Mesenteric fat pad (tissue), 1 donor: Measurements from ENCODE around the gene TYW1B. TPM values are rescaled to one million over a fixed set of nuclear protein-coding genes. Genes with fewer than 3 reads are reported as not detected.
"Not testable (repeated sequence)": the region's sequence is repeated elsewhere in the genome, so short reads cannot be mapped to it uniquely, and the experiment has no call there.

Experiments used
- DNase-seq: peaks from one replicate; pipeline ENCODE4 v3.0.0-alpha.2; 2020; ENCODE audit warnings: low spot score
- long read RNA-seq: library from polyadenylated mRNA; unstranded; transcript quantifications from one replicate; pipeline ENCODE4 v2.0.0, GENCODE V29; 2020
- total RNA-seq: library from RNA; stranded (reverse); fragmentation: NEBNext Ultra II Directional; extraction: Animal tissue kit (Norgen Biotek cat#: 25700); gene quantifications from one replicate; pipeline ENCODE4 v1.2.1, GENCODE V29; 2021
- donor health status: DM: yes; HTN: yes; CAD: no.

The TYW1B gene, protein sequence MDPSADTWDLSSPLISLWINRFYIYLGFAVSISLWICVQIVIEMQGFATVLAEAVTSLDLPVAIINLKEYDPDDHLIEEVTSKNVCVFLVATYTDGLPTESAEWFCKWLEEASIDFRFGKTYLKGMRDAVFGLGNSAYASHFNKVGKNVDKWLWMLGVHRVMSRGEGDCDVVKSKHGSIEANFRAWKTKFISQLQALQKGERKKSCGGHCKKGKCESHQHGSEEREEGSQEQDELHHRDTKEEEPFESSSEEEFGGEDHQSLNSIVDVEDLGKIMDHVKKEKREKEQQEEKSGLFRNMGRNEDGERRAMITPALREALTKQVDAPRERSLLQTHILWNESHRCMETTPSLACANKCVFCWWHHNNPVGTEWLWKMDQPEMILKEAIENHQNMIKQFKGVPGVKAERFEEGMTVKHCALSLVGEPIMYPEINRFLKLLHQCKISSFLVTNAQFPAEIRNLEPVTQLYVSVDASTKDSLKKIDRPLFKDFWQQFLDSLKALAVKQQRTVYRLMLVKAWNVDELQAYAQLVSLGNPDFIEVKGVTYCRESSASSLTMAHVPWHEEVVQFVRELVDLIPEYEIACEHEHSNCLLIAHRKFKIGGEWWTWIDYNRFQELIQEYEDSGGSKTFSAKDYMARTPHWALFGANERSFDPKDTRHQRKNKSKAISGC
- total RNA-seq = 2.4 TPM
- long read RNA-seq, partial matches to known transcripts = 3 of 4 reads
- long read RNA-seq, other reads (novel, unspliced or antisense) = 1 of 4 reads

DNA sequence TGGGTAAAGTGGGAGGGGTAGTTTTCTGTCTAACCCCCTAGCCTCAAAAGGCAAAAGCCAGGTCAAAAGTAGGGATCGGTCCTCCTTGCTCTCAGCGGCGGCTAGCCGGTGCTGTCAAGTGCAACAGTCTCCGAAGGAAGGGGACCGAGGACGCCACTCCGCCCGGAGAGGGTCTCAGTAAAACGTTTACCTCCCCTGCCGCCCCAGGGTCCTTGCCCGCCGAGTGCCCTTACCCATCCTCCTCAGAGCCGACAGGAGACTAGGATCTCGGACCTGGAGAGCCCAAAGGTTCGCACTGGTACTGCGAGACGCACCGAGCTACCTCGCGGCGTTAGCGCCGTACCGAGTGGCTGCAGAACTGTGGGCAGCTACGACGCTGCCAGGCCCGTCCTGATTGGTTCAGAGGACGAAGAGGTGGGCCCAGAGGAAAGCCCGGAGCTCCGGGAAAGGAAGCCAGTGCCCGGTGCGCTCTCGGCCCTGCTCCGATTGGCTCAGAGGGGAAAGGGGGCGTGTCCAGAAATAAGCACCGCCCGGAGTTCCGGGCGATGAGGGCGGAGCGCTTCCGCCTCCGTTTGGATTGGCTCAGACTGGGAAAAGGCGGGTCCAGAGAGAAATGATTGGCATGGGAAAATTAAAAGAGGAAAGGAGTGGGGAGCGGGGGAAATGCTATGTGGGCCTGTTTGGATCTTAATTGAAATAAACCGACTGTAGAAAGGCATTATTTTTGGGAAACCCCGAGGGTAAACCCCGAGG lies at the start of gene TYW1B:
TSS of gene TYW1B (minus strand) at position 362 of the 753 bp plus-strand sequence. CDS start at position 237, 125 bp downstream.
- DNase-seq = peak; percentile 99

DNA sequence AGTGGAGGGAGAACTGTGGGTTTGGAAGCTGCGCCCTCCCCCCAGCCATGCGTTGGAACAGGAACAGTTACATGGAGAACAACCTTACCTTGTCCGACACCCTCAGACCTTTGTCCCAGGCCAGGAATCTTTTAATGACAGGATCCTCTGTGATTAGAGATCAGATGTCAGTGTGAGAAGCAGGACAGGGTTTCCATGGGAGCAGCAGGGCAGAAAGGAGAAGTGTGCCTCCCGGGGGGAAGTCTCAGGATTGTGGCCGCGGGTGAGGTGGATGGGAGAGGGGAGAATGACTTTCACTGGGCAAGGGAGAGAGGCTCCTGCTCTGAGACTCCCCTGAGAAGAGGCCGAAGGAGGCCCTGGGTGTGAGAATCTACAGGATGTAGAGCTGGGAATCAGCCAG lies 39.6 kb upstream of the TYW1B start:
- DNase-seq = not testable (repeated sequence)

DNA sequence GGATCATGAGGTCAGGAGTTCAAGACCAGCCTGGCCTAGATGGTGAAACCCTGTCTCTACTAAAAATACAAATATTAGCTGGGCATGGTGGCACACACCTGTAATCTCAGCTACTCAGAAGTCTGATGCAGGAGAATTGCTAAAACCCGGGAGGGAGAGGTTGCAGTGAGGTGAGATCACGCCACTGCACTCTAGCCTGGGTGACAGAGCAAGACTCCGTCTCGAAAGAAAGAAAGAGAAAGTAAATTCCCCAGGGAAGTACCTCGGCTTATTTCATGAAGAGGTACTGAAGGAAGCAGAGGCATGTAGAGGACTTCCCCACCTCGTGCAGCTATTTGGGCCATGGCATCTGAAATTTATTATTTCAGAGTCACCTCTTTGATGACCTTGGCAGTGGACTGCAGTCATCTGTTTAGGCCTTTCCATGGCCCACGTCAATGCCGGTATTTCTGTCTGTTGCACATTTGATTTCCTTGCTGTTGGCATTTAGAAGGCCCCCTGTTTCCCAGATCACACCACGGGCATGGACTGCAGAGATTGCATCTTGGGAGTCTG lies 30.9 kb upstream of the TYW1B start:
- DNase-seq = not testable (repeated sequence)

DNA sequence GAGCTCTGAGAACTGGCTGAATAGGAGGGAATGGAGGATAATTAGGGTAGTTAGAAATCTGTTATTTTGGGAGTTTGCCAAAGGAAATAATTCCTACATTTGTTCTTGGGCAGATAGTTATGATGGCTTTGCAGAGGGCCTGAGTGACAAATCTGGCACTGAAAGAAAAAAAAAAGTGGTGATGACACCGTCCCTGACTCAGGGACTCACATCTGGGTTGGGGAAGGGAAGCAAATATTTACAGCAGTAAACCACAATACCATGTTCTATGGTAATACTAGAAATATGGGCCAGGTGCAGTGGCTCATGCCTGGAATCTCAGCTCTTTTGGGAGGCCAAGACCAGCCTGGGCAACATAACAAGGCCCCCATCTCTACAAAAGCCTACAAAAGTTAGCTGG lies 29.9 kb upstream of the TYW1B start:
- DNase-seq = not testable (repeated sequence)

DNA sequence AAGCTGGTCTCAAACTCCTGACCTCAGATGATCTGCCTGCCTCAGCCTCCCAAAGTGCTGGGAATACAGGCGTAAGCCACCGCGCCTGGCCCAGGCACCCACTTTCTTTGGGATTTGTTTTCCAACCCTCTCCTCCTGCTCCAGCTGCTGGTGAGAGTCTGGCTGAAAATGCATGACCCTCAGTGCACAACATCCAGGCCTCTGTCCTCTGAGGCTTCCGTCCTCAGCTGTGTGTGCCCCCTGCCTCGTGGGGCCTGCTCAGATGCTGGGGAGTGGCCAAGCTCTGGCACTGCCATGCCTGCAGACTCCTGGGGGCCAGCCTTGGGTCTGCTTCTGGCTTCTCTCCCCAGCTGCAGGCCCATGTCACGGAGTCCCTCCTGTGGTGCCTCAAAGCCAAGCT lies 27.3 kb upstream of the TYW1B start:
- DNase-seq = not testable (repeated sequence)

DNA sequence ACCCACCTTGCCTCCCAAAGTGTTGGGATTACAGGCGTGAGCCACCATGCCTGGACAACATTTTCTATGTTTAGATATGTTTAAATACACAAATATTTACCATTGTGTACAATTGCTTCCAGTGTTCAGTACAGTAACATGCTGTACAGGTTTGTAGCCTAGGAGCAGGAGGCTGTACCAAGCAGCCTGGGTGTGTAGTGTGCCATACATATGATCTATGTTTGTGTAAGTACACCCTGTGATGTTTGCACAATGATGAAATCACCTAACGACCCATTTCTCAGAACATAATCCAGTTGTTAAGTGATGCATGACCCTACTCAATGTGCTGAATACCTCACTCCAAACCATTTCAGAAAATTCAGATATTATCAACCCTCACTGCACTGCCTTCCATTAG lies 24.9 kb upstream of the TYW1B start:
- DNase-seq = not testable (repeated sequence)

DNA sequence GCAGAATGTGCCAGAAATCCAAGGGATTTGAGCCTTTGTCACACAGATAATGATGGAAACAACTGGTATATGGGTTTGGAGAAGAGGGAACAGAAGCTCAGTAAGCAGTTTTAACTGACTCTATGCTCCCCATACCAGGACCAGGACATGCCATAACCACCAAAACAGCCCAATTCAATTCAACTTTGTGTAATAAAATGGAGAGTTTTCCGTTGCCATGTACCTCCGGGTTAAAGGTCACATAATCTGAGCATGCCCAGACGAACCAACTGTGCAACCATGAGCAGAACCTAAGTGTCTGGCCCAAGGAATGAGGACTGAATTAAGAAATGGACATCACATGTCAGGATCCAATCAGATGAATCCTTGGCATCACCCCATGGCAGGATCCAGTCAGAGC lies 22.7 kb upstream of the TYW1B start:
- not testable (repeated sequence) for DNase-seq

DNA sequence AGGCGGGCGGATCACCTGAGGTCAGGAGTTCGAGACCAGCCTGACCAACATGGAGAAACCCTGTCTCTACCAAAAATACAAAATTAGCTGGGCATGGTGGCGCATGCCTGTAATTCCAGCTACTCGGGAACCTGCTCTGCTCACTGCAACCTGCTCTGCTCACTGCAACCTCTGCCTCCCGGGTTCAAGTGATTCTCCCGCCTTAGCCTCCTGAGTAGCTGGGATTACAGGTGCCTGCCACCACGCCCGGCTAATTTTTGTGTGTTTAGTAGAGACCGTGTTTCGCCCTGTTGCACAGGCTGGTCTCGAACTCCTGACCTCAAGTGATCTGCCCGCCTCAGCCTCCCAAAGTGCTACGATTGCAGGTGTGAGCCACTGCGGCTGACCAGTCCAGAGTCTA lies 16.1 kb upstream of the TYW1B start:
- peak; percentile 53 for DNase-seq

DNA sequence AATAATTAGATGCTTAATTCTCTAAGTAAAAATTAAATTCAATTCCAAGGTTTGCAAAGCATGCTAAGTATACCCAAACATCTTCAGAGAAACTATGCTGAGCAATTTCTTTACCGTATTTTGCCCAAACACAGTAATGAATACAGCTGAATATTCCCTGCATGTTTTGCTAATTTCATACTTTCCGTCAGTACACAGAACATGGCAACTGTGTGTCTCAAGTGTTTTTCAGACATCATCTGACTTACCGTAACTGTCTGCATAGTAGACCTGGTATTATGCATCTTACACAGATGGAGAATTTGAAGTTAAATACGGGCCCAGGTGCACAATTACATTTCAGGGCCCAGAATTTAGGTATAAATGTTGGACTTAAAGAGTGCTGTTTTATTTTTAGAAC lies 15.2 kb upstream of the TYW1B start:
- not testable (repeated sequence) for DNase-seq

DNA sequence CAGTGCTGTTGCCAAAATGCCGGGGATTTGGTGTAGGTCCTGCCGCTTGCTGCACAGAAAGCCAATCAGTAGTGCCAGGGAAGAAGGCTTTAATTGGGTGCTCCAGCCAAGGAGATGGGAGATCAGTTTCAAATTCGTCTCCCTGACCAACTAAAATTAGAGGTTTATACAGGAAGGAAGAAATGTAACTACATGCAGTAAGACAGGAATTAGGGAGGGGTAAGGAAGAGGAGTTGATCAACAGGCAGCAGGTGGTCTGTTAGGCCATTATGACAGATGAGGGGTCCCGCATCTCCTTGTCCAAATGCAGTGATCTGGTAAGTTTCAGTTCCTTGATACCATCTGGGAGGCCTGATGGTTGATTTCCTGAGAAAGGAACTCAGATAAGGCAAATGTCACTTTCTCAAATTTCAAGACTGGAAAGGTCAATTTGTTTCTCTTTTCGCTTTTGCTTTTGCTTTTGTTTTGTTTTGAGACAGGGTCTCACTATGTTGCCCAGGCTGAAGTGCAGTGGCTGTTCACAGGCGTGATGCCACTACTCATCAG lies 13.0 kb upstream of the TYW1B start:
- DNase-seq = peak; percentile 2

DNA sequence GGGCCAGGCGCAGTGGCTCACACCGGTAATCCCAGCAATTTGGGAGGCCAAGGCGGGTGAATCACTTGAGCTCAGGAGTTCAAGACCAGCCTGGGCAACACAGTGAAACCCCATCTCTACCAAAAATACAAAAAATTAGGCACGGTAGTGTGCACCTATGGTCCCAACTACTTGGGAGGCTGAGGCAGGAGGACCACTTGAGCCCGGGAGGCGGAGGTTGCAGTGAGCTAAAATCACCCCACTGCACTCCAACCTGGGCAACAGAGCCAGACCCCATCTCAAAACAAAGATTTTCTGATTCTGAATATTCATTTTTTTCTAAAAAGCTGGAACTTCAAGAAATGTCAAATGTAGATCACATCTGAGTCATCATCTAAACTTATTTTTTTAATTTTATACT lies 10.3 kb upstream of the TYW1B start:
- DNase-seq = peak; percentile 28

DNA sequence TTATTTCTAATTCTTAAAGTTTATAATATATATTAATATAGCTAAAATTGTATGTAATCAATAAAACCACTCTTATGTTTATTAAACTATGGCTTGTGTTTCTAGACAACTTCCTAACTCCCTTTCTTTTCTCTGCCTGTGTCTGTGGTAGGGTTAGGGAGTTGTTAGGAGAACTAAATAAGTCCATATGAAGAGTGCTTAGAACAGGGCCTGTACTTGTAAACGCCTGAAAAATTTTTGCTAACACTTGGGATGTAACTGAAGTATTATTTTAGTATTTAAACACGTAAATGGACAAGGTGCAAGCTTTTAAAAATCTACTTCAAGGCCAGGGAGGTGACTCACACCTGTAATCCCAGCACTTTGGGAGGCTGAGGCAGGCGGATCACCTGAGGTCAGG lies 9.3 kb upstream of the TYW1B start:
- peak; percentile 2 for DNase-seq

DNA sequence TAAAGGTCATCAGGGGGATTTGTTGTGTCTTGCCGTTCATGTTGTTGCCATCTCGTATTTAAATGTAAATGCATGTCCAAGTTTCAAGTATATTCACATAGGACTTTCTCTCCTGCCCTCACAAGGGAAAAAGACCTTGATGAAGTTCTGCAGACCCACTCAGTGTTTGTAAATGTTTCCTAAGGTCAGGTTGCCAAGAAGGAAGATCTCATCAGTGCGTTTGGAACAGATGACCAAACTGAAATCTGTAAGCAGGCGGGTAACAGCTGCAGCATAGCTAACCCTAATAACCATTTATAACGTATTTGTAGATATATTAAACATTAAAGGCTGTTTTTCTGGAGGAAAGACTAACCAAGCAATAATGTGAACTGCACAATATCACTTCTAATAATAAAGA lies 2.6 kb upstream of the TYW1B start:
- DNase-seq = not testable (repeated sequence)

DNA sequence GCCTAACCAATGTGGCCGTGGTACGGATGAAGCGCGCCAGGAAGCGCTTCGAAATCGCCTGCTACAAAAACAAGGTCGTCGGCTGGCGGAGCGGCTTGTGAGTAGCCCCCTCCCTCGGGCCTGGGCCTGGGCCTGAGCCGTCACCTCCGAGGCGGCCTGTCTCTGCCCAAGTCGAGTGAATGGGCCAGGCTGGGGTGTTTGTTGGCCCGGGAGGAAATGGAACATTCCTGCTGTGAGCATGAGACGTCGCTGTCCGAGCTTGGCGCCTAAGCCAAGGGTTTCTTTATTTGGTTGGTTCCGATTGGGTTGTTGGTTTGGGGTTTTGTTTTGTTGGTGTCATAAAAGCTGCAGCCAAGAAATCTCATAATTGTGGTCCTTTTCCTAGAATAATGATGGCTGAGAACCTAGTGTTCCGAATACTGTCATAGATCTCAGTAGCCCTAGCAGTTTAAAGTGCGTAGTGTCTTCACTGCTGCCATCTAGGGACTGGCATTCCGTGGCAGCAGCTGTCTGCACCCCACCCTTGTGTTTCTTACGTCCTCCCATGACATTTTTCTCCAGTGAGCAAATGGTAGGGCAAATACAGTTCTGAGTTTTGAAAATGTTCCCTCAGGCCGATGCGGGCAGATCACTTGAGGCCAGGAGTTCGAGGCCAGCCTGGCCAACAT lies 1.8 kb upstream of the TYW1B start:
- DNase-seq = peak; percentile 62

DNA sequence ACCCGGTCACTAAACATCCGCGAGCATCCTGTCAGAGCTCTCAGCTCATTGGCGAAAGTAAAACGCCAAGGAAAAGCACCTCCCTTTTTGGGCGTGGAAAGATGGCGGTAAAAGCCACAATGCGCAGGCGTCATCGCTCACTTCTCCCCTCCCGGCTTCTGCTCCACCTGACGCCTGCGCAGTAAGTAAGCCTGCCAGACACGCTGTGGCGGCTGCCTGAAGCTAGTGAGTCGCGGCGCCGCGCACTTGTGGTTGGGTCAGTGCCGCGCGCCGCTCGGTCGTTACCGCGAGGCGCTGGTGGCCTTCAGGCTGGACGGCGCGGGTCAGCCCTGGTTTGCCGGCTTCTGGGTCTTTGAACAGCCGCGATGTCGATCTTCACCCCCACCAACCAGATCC lies 1.3 kb upstream of the TYW1B start:
- peak; percentile 97 for DNase-seq

DNA sequence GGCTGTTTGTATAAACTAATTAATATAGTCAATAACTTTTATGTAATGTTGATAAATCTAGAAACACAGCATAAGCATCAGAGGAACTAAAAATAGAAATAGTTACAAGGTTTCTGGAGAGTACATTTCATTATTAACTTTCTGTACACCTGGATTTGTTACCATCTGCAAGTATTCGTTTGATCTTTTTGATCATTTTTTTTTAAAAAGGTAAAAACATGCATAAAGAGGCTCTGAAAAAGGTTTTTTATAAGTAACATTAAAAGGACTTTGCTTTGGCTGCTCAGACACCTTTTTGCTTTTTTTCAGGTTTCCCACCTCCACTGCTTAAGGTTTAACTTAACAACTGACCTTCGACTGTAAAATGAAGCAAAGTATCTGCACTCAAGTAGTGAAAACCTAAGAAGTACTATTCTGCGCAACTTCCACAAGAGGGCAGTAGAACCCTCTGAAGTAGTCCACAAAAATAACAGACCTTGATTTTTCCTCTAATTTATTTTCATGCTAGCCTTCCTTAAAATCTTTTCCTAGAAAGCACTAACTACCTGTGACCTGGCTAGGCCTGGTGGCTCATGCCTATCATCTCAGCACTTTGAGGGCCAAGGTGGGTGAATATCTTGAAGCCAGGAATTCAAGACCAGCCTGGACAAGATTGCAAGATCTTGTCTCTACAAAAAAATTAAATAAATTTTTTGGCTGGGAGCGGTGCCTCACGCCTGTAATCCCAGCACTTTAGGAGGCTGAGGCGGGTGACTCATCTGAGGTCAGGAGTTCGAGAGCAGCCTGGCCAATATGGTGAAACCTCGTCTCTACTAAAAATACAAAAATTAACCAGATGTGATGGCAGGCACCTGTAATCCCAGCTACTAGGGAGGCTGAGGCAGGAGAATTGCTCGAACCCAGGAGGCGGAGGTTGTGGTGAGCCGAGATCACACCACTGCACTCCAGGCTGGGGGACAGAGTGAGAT lies 4.0 kb downstream of the TYW1B start:
- DNase-seq = peak; percentile 11

DNA sequence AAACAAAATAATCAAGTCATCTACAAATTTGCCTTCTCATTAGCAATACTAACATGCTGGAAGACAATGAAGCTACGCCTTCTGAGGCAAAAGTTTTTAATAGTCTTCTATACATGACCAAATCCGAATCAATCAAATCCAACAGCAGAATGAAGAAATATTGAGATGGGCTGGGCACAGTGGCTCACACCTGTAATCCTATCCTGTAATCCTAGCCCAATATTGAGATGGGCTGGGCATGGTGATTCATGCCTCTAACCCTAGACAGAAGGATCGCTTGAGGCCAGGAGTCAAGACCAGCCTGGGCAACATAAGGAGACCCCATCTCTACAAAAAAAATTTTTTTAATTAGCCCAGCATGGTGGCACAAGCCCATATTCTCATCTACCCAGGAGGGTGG lies 5.5 kb downstream of the TYW1B start:
- DNase-seq = peak; percentile 22

DNA sequence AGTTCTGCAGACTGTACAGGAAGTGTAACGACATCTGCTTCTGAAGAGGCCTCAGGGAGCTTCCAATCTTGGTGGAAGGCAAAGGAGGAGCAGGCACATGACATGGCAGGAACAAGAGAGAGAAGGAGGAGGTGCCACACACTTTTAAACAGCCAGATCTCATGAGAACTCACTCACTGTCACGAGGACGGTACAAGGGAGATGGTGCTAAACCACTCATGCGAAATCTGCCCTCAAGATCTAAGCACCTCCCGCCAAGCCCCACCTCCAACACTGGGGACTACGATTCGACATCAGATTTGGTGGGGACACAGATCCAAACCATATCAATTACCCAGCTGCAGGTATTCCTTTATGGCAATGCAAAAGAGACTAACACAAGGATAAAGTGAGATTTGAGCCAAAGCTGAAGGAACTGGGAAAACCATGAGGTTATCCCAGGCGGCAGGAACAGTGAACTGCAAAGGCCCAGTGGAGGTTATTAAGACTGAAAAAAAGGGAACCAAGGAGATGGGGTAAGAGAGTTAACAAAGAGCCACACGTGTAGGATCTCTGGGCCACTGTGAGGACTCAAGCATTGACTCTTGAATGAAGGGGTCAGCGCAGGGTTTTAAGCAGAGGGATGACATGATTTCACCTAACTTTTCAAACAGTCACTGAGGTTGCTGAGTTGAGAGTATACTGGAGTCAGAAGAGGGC lies 9.2 kb downstream of the TYW1B start:
- peak; percentile 6 for DNase-seq

DNA sequence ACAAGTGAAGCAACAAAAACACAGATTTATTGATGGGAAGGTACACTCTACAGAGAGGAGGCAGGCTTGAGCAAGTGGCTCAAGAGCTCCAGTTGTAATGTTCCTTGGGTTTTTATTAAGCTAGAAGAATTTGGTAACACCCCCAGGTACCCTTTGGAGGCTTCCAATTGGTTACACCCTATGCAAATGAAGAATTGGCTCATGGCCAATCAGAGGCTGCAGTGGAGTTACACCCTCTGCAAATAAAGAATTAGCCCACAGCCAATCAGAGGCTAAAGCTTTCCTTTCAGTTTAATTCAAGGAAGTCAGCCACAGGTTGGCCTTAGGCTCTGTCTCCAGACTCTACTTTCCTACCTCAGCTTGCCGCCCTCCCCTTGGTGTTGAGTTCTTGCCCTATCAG lies 10.3 kb downstream of the TYW1B start:
- not testable (repeated sequence) for DNase-seq
